Effector memory CD8-positive, alpha-beta T cell (primary cell): ENCODE results near the gene PRKACB.
A peak's percentile ranks its signal among the peaks of the same experiment; 100 is the strongest.

ENCODE experiments used
- ATAC-seq: fragments of 150-1000 bp; cut with Tn5 transposase; replicated peaks from 2 replicates; pipeline ENCODE4 v1.10.0; 2021; ENCODE audit warnings: mild to moderate bottlenecking, moderate library complexity
- DNase-seq, 3 experiments: peaks; one replicate each; pipeline ENCODE4 v3.0.0; 2021
- H3K27ac Mint-ChIP-seq, 2 donors: one replicate each; pipeline ENCODE4 v1.8.0; 2022; ENCODE audit warnings: mild to moderate bottlenecking in 2 of 2, mixed read lengths in 2 of 2, moderate library complexity in 2 of 2
- H3K27me3 Mint-ChIP-seq, 2 donors: one replicate each; pipeline ENCODE4 v1.8.0; 2022; ENCODE audit warnings: mixed read lengths in 2 of 2
- H3K36me3 Mint-ChIP-seq: one replicate; pipeline ENCODE4 v1.8.0; 2022; ENCODE audit warnings: mild to moderate bottlenecking, moderate library complexity, mixed read lengths; ENCODE audit not compliant: insufficient read depth
- H3K4me1 Mint-ChIP-seq, 2 donors: one replicate each; pipeline ENCODE4 v1.8.0; 2022; ENCODE audit warnings: low read depth in 2 of 2, mixed read lengths in 2 of 2
- H3K4me3 Mint-ChIP-seq, 2 donors: one replicate each; pipeline ENCODE4 v1.8.0; 2022; ENCODE audit warnings: mild to moderate bottlenecking in 2 of 2, mixed read lengths in 2 of 2, moderate library complexity in 2 of 2
- H3K9me3 Mint-ChIP-seq, 2 donors: one replicate each; pipeline ENCODE4 v1.8.0; 2022; ENCODE audit warnings: mixed read lengths in 2 of 2

The PRKACB gene

DNA sequence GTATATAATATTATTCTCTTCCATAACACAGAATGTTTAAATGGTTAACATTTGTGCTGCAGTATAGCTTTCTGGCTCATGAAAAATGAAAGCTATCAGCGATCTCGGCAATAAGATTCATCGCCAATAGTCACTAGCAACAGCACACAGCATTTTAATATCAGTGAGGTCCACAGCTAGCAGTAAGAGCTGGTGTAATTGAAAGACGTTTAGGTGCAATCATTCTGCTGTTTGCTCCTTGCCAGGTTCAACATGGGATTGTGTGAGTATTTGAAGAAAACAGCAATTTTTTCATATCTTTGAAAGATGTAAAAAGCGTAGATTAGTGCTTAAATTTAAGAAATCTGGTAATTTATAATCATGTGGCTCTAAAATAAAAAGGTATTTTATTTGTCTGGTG lies 20.1 kb downstream of the PRKACB start:
- DNase-seq (no peak), ATAC-seq (peak; percentile 52)
- no peaks in the 10 kb centered on the region for H3K27me3 Mint-ChIP-seq
- peaks cover 4% of the 10 kb centered on the region for H3K36me3 Mint-ChIP-seq
- H3K27ac Mint-ChIP-seq = peak overlapping the region; percentile 24 to 88
- H3K9me3 Mint-ChIP-seq = no peaks in the 10 kb centered on the region
- peak overlapping the region; percentile 65 to 72 for H3K4me3 Mint-ChIP-seq
- peaks cover 45 to 71% of the 10 kb centered on the region in 2 donors for H3K4me1 Mint-ChIP-seq

DNA sequence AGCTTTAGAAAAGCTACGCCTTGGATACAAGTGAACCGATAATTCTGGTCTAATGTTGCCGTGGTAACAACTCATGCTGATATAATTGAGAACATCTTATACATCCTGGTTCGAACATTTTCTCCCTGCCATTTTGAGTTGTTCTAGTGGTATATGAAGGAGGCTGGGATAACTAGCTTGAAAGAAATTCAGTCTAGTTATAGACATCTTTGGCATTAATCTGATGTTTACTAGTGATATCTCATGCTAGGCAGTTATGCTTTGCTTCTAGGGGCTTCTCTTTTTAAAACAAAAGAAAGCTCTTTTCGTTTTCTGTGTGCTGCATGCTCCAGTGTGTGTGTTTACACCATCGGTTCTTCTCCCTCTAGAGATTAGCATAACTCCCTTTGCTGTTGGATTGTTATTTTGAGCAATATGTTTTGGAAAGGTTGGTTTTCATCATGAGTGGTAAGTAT lies 20.5 kb downstream of the PRKACB start:
- DNase-seq = no peak
- peaks cover 48 to 76% of the 10 kb centered on the region in 2 donors for H3K4me1 Mint-ChIP-seq
- H3K27me3 Mint-ChIP-seq = no peaks in the 10 kb centered on the region
- peaks cover 4% of the 10 kb centered on the region for H3K36me3 Mint-ChIP-seq
- ATAC-seq = peak; percentile 65
- H3K9me3 Mint-ChIP-seq = no peaks in the 10 kb centered on the region
- H3K4me3 Mint-ChIP-seq = peak overlapping the region; percentile 65 to 72
- peak overlapping the region; percentile 24 to 88 for H3K27ac Mint-ChIP-seq

DNA sequence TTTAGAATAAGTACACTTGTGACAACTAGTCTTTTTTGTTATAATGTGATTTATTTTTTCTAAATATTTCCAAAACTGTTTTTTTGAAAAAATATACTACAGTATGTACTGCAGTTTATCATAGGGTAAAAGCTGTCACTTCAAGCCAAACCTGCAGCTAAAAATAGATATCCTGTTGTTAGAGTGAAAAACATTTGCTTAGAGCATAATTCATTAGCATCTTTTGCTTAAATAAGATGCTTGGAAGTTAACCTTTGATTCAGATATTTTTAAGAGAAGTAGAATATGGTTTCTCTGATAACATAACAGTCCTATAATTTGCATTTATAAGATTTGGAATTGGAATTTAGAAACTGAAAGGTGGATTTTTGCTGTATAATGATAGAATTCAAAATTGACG lies 21.5 kb downstream of the PRKACB start:
- no peak for DNase-seq
- Mint-ChIP-seq H3K4me3 (peak overlapping the region in 1 of 2 donors; percentile 72), H3K27ac (peak overlapping the region in 1 of 2 donors; percentile 78)

GRCh38 chr1:84166797-84167196 lies 22.7 kb downstream of the PRKACB start:
- H3K27me3 Mint-ChIP-seq = no peaks in the 10 kb centered on the region
- DNase-seq (no peak), ATAC-seq (peak; percentile 24)
- H3K36me3 Mint-ChIP-seq = peaks cover 4% of the 10 kb centered on the region
- H3K4me3 Mint-ChIP-seq = peak overlapping the region; percentile 33 to 72
- H3K9me3 Mint-ChIP-seq = no peaks in the 10 kb centered on the region
- H3K4me1 Mint-ChIP-seq = peaks cover 44 to 74% of the 10 kb centered on the region in 2 donors
- H3K27ac Mint-ChIP-seq = peak overlapping the region; percentile 62 to 78

More for the DNA sequence above, 21.5 kb downstream of the PRKACB start:
- H3K4me1 Mint-ChIP-seq = peaks cover 46 to 78% of the 10 kb centered on the region in 2 donors
- H3K27me3 Mint-ChIP-seq = no peaks in the 10 kb centered on the region
- peak; percentile 32 for ATAC-seq
- H3K9me3 Mint-ChIP-seq = no peaks in the 10 kb centered on the region
- peaks cover 4% of the 10 kb centered on the region for H3K36me3 Mint-ChIP-seq

DNA sequence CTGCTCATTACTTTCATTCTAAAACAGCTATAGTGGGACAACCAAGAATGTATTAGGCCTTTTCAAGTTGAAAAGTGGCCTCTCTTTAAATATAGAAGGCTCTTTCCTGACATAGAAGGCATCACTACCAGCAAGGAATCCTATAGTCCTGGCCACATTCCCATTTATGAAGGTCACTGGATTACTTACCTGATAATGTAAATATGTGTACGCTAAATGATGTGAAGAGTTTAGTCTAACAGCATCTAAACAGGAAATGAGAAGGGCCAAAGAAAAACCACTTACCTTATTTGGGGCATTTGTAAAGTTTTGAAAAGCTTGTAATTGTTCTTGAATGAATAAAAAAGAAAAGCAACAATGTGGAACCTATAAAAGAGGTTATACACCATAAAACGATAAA lies 24.7 kb downstream of the PRKACB start:
- H3K36me3 Mint-ChIP-seq = no peaks in the 10 kb centered on the region
- no peaks in the 10 kb centered on the region for H3K27me3 Mint-ChIP-seq
- peak; percentile 32 for ATAC-seq
- H3K9me3 Mint-ChIP-seq = no peaks in the 10 kb centered on the region
- H3K27ac Mint-ChIP-seq = peak overlapping the region; percentile 71 to 89
- peak overlapping the region in 1 of 2 donors; percentile 47 for H3K4me3 Mint-ChIP-seq
- peaks cover 34 to 62% of the 10 kb centered on the region in 2 donors for H3K4me1 Mint-ChIP-seq
- no peak for DNase-seq

DNA sequence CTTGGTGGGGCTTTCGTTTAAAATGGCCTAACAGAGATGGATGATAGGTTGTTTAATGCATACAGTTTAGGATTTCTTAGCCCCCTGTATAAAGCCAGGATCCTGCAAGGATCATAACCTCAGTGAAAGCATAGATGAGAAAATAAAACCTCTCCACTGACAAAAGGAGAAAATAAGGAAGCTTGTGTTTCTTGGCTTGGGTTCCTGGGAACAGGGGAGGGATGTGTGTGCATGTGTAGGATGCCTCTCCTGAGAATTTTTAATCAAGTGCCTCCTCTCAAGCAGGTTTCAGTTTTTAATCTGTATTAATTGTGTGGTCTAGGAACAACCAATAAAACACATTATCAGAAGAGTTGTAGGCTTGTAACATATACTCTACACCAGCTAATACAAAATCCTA lies 26.1 kb downstream of the PRKACB start:
- H3K4me1 Mint-ChIP-seq = peaks cover 39 to 60% of the 10 kb centered on the region in 2 donors
- DNase-seq (no peak), ATAC-seq (no peak)
- H3K4me3 Mint-ChIP-seq = no peak overlapping the region
- H3K27me3 Mint-ChIP-seq = no peaks in the 10 kb centered on the region
- no peaks in the 10 kb centered on the region for H3K36me3 Mint-ChIP-seq
- H3K9me3 Mint-ChIP-seq = no peaks in the 10 kb centered on the region
- peak overlapping the region in 1 of 2 donors; percentile 89 for H3K27ac Mint-ChIP-seq

GRCh38 chr1:84171481-84171880 lies 27.4 kb downstream of the PRKACB start:
- Mint-ChIP-seq H3K4me3 (no peak overlapping the region), H3K4me1 (peaks cover 36 to 54% of the 10 kb centered on the region in 2 donors), H3K27me3 (no peaks in the 10 kb centered on the region), H3K36me3 (peaks cover 3% of the 10 kb centered on the region), H3K9me3 (no peaks in the 10 kb centered on the region), H3K27ac (no peak overlapping the region)
- DNase-seq (no peak), ATAC-seq (no peak)

DNA sequence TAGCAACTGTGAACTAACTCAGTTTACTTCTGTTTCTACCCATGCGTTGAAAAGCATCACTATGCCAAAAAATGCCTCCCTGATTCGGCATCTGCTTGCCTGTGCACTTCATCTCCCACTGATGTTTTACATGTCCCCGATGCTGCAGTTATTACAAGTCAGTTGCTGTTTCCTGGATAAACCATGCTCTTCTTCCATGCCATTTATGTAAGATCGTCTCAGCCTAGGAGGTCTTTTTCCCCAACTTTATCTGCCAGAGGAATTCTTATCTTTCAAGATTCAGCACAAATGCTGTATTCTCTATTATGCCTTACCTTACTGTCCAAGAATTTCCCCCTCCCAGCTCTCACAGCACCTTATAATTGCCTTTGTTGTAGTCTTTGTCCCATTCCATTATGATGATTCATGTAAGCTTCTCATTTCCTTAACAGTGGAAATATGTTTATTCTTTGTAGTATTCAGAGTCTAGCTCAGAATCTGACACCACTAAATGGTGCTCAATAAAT lies 30.0 kb downstream of the PRKACB start:
- no peak for ATAC-seq
- Mint-ChIP-seq H3K4me3 (no peak overlapping the region), H3K27me3 (no peaks in the 10 kb centered on the region), H3K9me3 (no peaks in the 10 kb centered on the region), H3K36me3 (peaks cover 3% of the 10 kb centered on the region), H3K4me1 (peaks cover 18 to 36% of the 10 kb centered on the region in 2 donors), H3K27ac (peak overlapping the region in 1 of 2 donors; percentile 10)
- DNase-seq = no peak

GRCh38 chr1:84181350-84182005 lies 37.4 kb downstream of the PRKACB start:
- Mint-ChIP-seq H3K36me3 (peaks cover 23% of the 10 kb centered on the region), H3K4me1 (peaks cover 0 to 12% of the 10 kb centered on the region in 2 donors), H3K27me3 (no peaks in the 10 kb centered on the region), H3K27ac (no peak overlapping the region), H3K4me3 (no peak overlapping the region), H3K9me3 (no peaks in the 10 kb centered on the region)
- ATAC-seq = no peak
- DNase-seq = no peak

- peaks cover 0 to 13% of the 10 kb centered on the region in 2 donors for H3K4me1 Mint-ChIP-seq
- ATAC-seq (no peak), DNase-seq (no peak)
- no peak overlapping the region for H3K4me3 Mint-ChIP-seq
- H3K9me3 Mint-ChIP-seq = peaks cover 0 to 2% of the 10 kb centered on the region in 2 donors
- H3K36me3 Mint-ChIP-seq = peaks cover 36% of the 10 kb centered on the region
- no peaks in the 10 kb centered on the region for H3K27me3 Mint-ChIP-seq
- H3K27ac Mint-ChIP-seq = no peak overlapping the region
These were observed 46.4 kb downstream of the PRKACB start for GRCh38 chr1:84190455-84190854.

- Mint-ChIP-seq H3K27ac (peak overlapping the region in 1 of 2 donors; percentile 84), H3K36me3 (peaks cover 36% of the 10 kb centered on the region), H3K9me3 (peaks cover 0 to 2% of the 10 kb centered on the region in 2 donors), H3K27me3 (no peaks in the 10 kb centered on the region), H3K4me3 (no peak overlapping the region), H3K4me1 (peaks cover 0 to 4% of the 10 kb centered on the region in 2 donors)
- DNase-seq (no peak), ATAC-seq (no peak)
These were observed 48.6 kb downstream of the PRKACB start for GRCh38 chr1:84192681-84193080.

DNA sequence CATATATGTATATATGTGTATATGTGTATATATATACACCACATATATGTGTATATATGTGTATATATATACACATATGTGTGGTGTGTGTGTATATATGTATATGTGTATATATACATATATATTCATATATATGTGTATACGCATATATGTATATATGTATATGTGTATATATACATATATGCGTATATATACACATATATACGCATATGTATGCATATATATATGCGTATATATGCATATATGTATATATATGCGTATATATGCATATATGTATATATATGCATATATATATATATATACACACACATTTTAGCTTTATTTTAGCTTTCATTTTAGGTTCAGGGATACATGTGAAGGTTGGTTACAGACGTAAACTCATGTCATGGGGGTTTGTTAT lies 54.8 kb downstream of the PRKACB start:
- peaks cover 0 to 3% of the 10 kb centered on the region in 2 donors for H3K9me3 Mint-ChIP-seq
- H3K27ac Mint-ChIP-seq = no peak overlapping the region
- no peak overlapping the region for H3K4me3 Mint-ChIP-seq
- H3K4me1 Mint-ChIP-seq = peaks cover 4 to 30% of the 10 kb centered on the region in 2 donors
- peaks cover 42% of the 10 kb centered on the region for H3K36me3 Mint-ChIP-seq
- ATAC-seq (no peak), DNase-seq (no peak)
- no peaks in the 10 kb centered on the region for H3K27me3 Mint-ChIP-seq

- DNase-seq (no peak), ATAC-seq (no peak)
- H3K27me3 Mint-ChIP-seq = no peaks in the 10 kb centered on the region
- no peak overlapping the region for H3K27ac Mint-ChIP-seq
- H3K9me3 Mint-ChIP-seq = peaks cover 0 to 3% of the 10 kb centered on the region in 2 donors
- peaks cover 47% of the 10 kb centered on the region for H3K36me3 Mint-ChIP-seq
- H3K4me3 Mint-ChIP-seq = no peak overlapping the region
- H3K4me1 Mint-ChIP-seq = peaks cover 4 to 26% of the 10 kb centered on the region in 2 donors
These were observed 55.2 kb downstream of the PRKACB start for GRCh38 chr1:84199257-84199656.

DNA sequence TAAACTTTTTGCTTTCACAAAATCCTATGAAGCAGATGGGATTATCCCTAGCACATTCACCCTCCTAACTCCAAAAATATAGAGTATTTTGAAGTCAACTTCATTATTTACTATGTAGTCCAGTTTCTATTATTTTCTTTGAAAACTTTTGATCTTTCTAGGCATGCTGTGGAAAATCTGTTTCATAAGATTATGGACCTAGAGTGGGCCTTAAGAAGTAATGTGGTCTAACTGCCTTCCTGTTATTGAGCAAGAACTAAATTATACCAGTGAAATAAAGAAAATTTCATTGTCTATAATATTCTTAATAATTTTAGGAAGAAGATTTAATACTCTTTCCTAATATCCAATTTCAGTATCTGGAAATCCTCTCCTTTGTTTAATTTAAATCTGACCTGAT lies 58.1 kb downstream of the PRKACB start:
- DNase-seq (no peak), ATAC-seq (no peak)
- H3K4me1 Mint-ChIP-seq = peaks cover 4 to 34% of the 10 kb centered on the region in 2 donors
- peak overlapping the region in 1 of 2 donors; percentile 68 for H3K27ac Mint-ChIP-seq
- H3K9me3 Mint-ChIP-seq = peaks cover 0 to 3% of the 10 kb centered on the region in 2 donors
- H3K4me3 Mint-ChIP-seq = no peak overlapping the region
- H3K36me3 Mint-ChIP-seq = peaks cover 43% of the 10 kb centered on the region
- H3K27me3 Mint-ChIP-seq = no peaks in the 10 kb centered on the region
